CD14-positive monocyte (primary cell): ENCODE data around the gene SIGLEC10. TPM values are rescaled to one million over a fixed set of nuclear protein-coding genes. Genes with fewer than 3 reads are reported as not detected.

Source experiments
- DNase-seq, 3 donors: peaks; one replicate each; pipeline ENCODE4 v3.0.0-alpha.2; 2011 to 2022
- H2AFZ ChIP-seq: 2 replicates; pipeline ENCODE4 v1.6.0; 2012; ENCODE audit warnings: mild to moderate bottlenecking, low read depth, low read length, inconsistent platforms; ENCODE audit not compliant: insufficient read depth, poor library complexity, severe bottlenecking
- H3K27ac ChIP-seq, 2 donors: 1 replicate in 1 of 2; 2 replicates in 1 of 2; pipeline ENCODE4 v1.5.1; 2012 to 2013; ENCODE audit warnings: low read length in 2 of 2, control low read depth in 1 of 2, inconsistent platforms in 1 of 2, low read depth in 1 of 2, mild to moderate bottlenecking in 1 of 2
- H3K27me3 ChIP-seq, 2 donors: one replicate each; pipeline versions ENCODE4 v1.6.0 to v1.6.1; 2011 to 2013; ENCODE audit warnings: low read length in 2 of 2; ENCODE audit not compliant: control insufficient read depth in 2 of 2, insufficient read depth in 2 of 2
- H3K36me3 ChIP-seq, 2 donors: replicated peaks in 1 of 2; 1 replicate in 1 of 2; 2 replicates in 1 of 2; pipeline versions ENCODE4 v1.5.1 to v1.6.1; 2012 to 2013; ENCODE audit warnings: low read length in 2 of 2, control low read depth in 1 of 2, inconsistent platforms in 1 of 2, mild to moderate bottlenecking in 1 of 2; ENCODE audit not compliant: insufficient read depth in 2 of 2, control insufficient read depth in 1 of 2
- H3K4me1 ChIP-seq, 2 donors: 1 replicate in 1 of 2; 2 replicates in 1 of 2; pipeline versions ENCODE4 v1.5.1 to v1.6.1; 2012 to 2013; ENCODE audit warnings: low read length in 2 of 2, control low read depth in 1 of 2, inconsistent platforms in 1 of 2, mild to moderate bottlenecking in 1 of 2, moderate library complexity in 1 of 2; ENCODE audit not compliant: insufficient read depth in 2 of 2, control insufficient read depth in 1 of 2
- H3K4me2 ChIP-seq: replicated peaks from 2 replicates; pipeline ENCODE3; 2012; ENCODE audit warnings: low read length, moderate library complexity, mild to moderate bottlenecking; ENCODE audit not compliant: poor library complexity, severe bottlenecking; ENCODE audit errors: extremely low read depth
- H3K4me3 ChIP-seq, 3 experiments: fragments of 200-600 bp in 1 of 3; sonication (generic) in 1 of 3; replicated peaks in 1 of 3; 1 replicate in 2 of 3; 2 replicates in 1 of 3; pipeline ENCODE4 v1.5.1; 2011 to 2013; ENCODE audit warnings: low read length in 3 of 3, mild to moderate bottlenecking in 3 of 3, control low read depth in 2 of 3, low read depth in 2 of 3, inconsistent platforms in 1 of 3, moderate library complexity in 1 of 3
- H3K79me2 ChIP-seq: 2 replicates; pipeline ENCODE4 v1.6.0; 2012; ENCODE audit warnings: mild to moderate bottlenecking, control low read depth, inconsistent platforms, low read length, moderate library complexity; ENCODE audit not compliant: insufficient read depth
- H3K9ac ChIP-seq: 2 replicates; pipeline ENCODE4 v1.6.0; 2017; ENCODE audit warnings: low read length, mild to moderate bottlenecking; ENCODE audit not compliant: insufficient read depth, poor library complexity, severe bottlenecking
- H3K9me3 ChIP-seq, 2 donors: replicated peaks in 1 of 2; 1 replicate in 1 of 2; 2 replicates in 1 of 2; pipeline versions ENCODE4 v1.5.1 to v1.6.1; 2012 to 2013; ENCODE audit warnings: low read length in 2 of 2, control low read depth in 1 of 2; ENCODE audit not compliant: control insufficient read depth in 1 of 2, insufficient read depth in 1 of 2
- H4K20me1 ChIP-seq: 2 replicates; pipeline ENCODE4 v1.6.0; 2012; ENCODE audit warnings: mild to moderate bottlenecking, low read length, control low read depth, moderate library complexity; ENCODE audit not compliant: insufficient read depth
- H3K27ac Mint-ChIP-seq, 7 donors: one replicate each; pipeline ENCODE4 v1.8.0; 2020; ENCODE audit warnings: mild to moderate bottlenecking in 7 of 7, mixed read lengths in 7 of 7, moderate library complexity in 6 of 7, inconsistent platforms in 2 of 7
- H3K27me3 Mint-ChIP-seq, 3 donors: one replicate each; pipeline ENCODE4 v1.8.0; 2021 to 2022; ENCODE audit warnings: low read depth in 3 of 3, mild to moderate bottlenecking in 3 of 3, mixed read lengths in 3 of 3, moderate library complexity in 3 of 3, inconsistent platforms in 1 of 3
- H3K36me3 Mint-ChIP-seq, 2 donors: one replicate each; pipeline ENCODE4 v1.8.0; 2020; ENCODE audit warnings: mixed read lengths in 2 of 2, inconsistent platforms in 1 of 2, mild to moderate bottlenecking in 1 of 2
- H3K4me1 Mint-ChIP-seq: one replicate; pipeline ENCODE4 v1.8.0; 2020; ENCODE audit warnings: mild to moderate bottlenecking, mixed read lengths
- H3K4me3 Mint-ChIP-seq, 2 donors: one replicate each; pipeline ENCODE4 v1.8.0; 2020; ENCODE audit warnings: mild to moderate bottlenecking in 2 of 2, mixed read lengths in 2 of 2, moderate library complexity in 1 of 2
- H3K9me3 Mint-ChIP-seq, 7 donors: one replicate each; pipeline ENCODE4 v1.8.0; 2020 to 2022; ENCODE audit warnings: mixed read lengths in 7 of 7, mild to moderate bottlenecking in 6 of 7, moderate library complexity in 6 of 7, inconsistent platforms in 2 of 7
- CTCF ChIP-seq: fragments of 200-600 bp; IDR thresholded peaks from one replicate; pipeline ENCODE4 v1.8.0; 2022; ENCODE audit warnings: antibody characterized with exemption, mild to moderate bottlenecking
- WGBS: methylation state at CpG from one replicate; pipeline ENCODE4 v1.1.5; 2013; ENCODE audit warnings: missing lambda C conversion rate; ENCODE audit not compliant: insufficient coverage; 5-methylcytosine and 5-hydroxymethylcytosine counted together
- intact Hi-C, 2 donors: fragments of 100-400 bp; cut with micrococcal nuclease; formaldehyde crosslinking; loops; one replicate each; pipeline versions ENCODE4 v1.15.0 to v1.15.1; 2023
- polyA minus RNA-seq: library from RNA; depleted of rRNA, polyadenylated mRNA; stranded (reverse); fragments of >200 nt; gene quantifications from 2 replicates; pipeline ENCODE4 v1.2.3, GENCODE V29; 2012
- polyA plus RNA-seq, 3 donors: library from polyadenylated mRNA; depleted of rRNA in 1 of 3; unstranded in 2 of 3; stranded (reverse) in 1 of 3; fragments of 300-500 nt in 2 of 3; fragments of >200 nt in 1 of 3; fragmentation: Illumina TruSeq in 2 of 3; gene quantifications; 1 replicate in 2 of 3; 2 replicates in 1 of 3; pipeline ENCODE4 v1.2.3, GENCODE V29; 2012 to 2021
- total RNA-seq, 12 experiments: library from RNA in 1 of 12; stranded (reverse) in 1 of 12; fragments of 120-200 nt in 1 of 12; gene quantifications; one replicate each; pipeline ENCODE4 v1.2.4 and lab custom pipeline; 2013 to 2026; ENCODE audit warnings: mixed read lengths in 6 of 12, inconsistent platforms in 1 of 12

Gene SIGLEC10
- 74.2 TPM for total RNA-seq (2013)
- 100 to 1,000 TPM in 1 of 3 donors, 10 to 100 TPM in 2; 16.6 to 114 (median 64.9) TPM for polyA plus RNA-seq
- 58.3 and 99.7 TPM in 2 replicates for polyA minus RNA-seq
- total RNA-seq (lab: John Stamatoyannopoulos, UW), result 12.7 to 97.8 (median 61.5) reads per million in 11 experiments

GRCh38 chr19:51417107-51417809 is at the start of gene SIGLEC10:
TSS of gene SIGLEC10 (minus strand) at chr19:51417642. CDS start at chr19:51417581, 61 bp downstream.
- Mint-ChIP-seq H3K4me3 (peak within 1 kb of the TSS; percentile 77 to 93), H3K27me3 (peaks cover 9 to 19% (median 15%) of the 10 kb centered on the region in 3 donors)

More at GRCh38 chr19:51417107-51417809, at the start of gene SIGLEC10:
- no peak for TF ChIP-seq CTCF
- Histone ChIP-seq H3K79me2 (peaks cover 7% of the 10 kb centered on the region), H4K20me1 (no peaks in the 10 kb centered on the region), H3K9me3 (no peaks in the 10 kb centered on the region), H2AFZ (peak within 1 kb of the TSS; percentile 43), H3K27ac (peak within 1 kb of the TSS; percentile 91 to 92), H3K27me3 (peaks cover 0 to 9% of the 10 kb centered on the region in 2 donors), H3K4me1 (peaks cover 51 to 57% of the 10 kb centered on the region in 2 donors), H3K36me3 (peaks cover 21 to 29% of the 10 kb centered on the region in 2 donors), H3K4me3 (peak within 1 kb of the TSS; percentile 38 to 72 (median 39)), H3K9ac (peak within 1 kb of the TSS; percentile 73), H3K4me2 (peak within 1 kb of the TSS; percentile 68)
- Mint-ChIP-seq H3K4me1 (peaks cover 41% of the 10 kb centered on the region), H3K27ac (peak within 1 kb of the TSS; percentile 94 to 97 (median 95)), H3K9me3 (peaks cover 0 to 10% (median 1%) of the 10 kb centered on the region in 7 donors), H3K36me3 (peaks cover 20 to 35% of the 10 kb centered on the region in 2 donors)
- intact Hi-C loops, result no loop called here
- peak; percentile 88 to 92 (median 92) for DNase-seq
- WGBS, result 7% methylated on average over 16 of the region's 21 CpGs
